Mammary epithelial cell (primary cell): ENCODE measurements around the gene LCMT2.
"Not testable (repeated sequence)": the region's sequence is repeated elsewhere in the genome, so short reads cannot be mapped to it uniquely, and the experiment has no call there.

Experiments
- CTCF ChIP-seq, 2 donors: IDR thresholded peaks in 1 of 2; conservative IDR thresholded peaks in 1 of 2; 2 replicates each; pipeline ENCODE4 v1.5.1; 2011 to 2012; ENCODE audit warnings: inconsistent platforms in 2 of 2, low read length in 2 of 2, mild to moderate bottlenecking in 2 of 2, control low read depth in 1 of 2, low read depth in 1 of 2; ENCODE audit not compliant: insufficient read depth in 1 of 2; ENCODE audit errors: extremely low read depth in 1 of 2
- EZH2 ChIP-seq: IDR thresholded peaks from 2 replicates; pipeline ENCODE4 v1.6.1; 2012; ENCODE audit warnings: low read length, inconsistent platforms, borderline replicate concordance

DNA sequence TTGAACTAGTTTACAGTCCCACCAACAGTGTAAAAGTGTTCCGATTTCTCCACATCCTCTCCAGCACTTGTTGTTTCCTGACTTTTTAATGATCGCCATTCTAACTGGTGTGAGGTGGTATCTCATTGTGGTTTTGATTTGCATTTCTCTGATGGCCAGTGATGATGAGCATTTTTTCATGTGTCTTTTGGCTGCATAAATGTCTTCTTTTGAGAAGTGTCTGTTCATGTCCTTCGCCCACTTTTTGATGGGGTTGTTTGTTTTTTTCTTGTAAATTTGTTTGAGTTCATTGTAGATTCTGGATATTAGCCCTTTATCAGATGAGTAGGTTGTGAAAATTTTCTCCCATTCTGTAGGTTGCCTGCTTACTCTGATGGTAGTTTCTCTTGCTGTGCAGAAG is 40.7 kb downstream of the LCMT2 start:
- not testable (repeated sequence) for TF ChIP-seq CTCF (conservative IDR thresholded peaks at IDR 0.05 in 1 of 2, IDR thresholded peaks at IDR 0.05 in 1 of 2; ENCODE audit: extremely low read depth in 1 of 2, insufficient read depth in 1 of 2, low read depth in 1 of 2, low read length in 2 of 2); EZH2
